Naive B cell (primary cell): ENCODE measurements around the gene MDH1B. TPM values are rescaled to one million over a fixed set of nuclear protein-coding genes. Genes with fewer than 3 reads are reported as not detected.
A peak's percentile ranks its signal among the peaks of the same experiment; 100 is the strongest.

ENCODE experiments used
- ATAC-seq, 2 donors: fragments of 150-1000 bp; cut with Tn5 transposase; 2 replicates each; pipeline ENCODE4 v1.10.0; 2021; ENCODE audit warnings: low read depth in 2 of 2, mild to moderate bottlenecking in 2 of 2, moderate library complexity in 2 of 2
- DNase-seq: peaks from one replicate; pipeline ENCODE4 v3.0.0; 2022
- H3K27ac Mint-ChIP-seq, 6 donors: one replicate each; pipeline ENCODE4 v1.8.0; 2020 to 2022; ENCODE audit warnings: mild to moderate bottlenecking in 6 of 6, mixed read lengths in 6 of 6, moderate library complexity in 5 of 6, inconsistent platforms in 2 of 6
- H3K27me3 Mint-ChIP-seq, 3 donors: one replicate each; pipeline ENCODE4 v1.8.0; 2021 to 2022; ENCODE audit warnings: mixed read lengths in 3 of 3, mild to moderate bottlenecking in 1 of 3
- H3K36me3 Mint-ChIP-seq, 2 donors: one replicate each; pipeline ENCODE4 v1.8.0; 2020 to 2022; ENCODE audit warnings: mixed read lengths in 2 of 2, inconsistent platforms in 1 of 2, mild to moderate bottlenecking in 1 of 2
- H3K4me1 Mint-ChIP-seq, 3 donors: one replicate each; pipeline ENCODE4 v1.8.0; 2020 to 2022; ENCODE audit warnings: mixed read lengths in 3 of 3, inconsistent platforms in 1 of 3, mild to moderate bottlenecking in 1 of 3, moderate library complexity in 1 of 3
- H3K4me3 Mint-ChIP-seq, 8 donors: one replicate each; pipeline ENCODE4 v1.8.0; 2020 to 2022; ENCODE audit warnings: mild to moderate bottlenecking in 8 of 8, mixed read lengths in 8 of 8, moderate library complexity in 8 of 8, inconsistent platforms in 2 of 8
- H3K9me3 Mint-ChIP-seq, 7 donors: one replicate each; pipeline ENCODE4 v1.8.0; 2020 to 2022; ENCODE audit warnings: mixed read lengths in 7 of 7, mild to moderate bottlenecking in 5 of 7, inconsistent platforms in 2 of 7, moderate library complexity in 1 of 7
- polyA plus RNA-seq, 6 donors: library from polyadenylated mRNA; unstranded; fragments of 300-500 nt; fragmentation: Illumina TruSeq; gene quantifications; one replicate each; pipeline ENCODE4 v1.2.3, GENCODE V29; 2021; ENCODE audit warnings: low read depth in 6 of 6

The MDH1B gene
- polyA plus RNA-seq, 6 donors from 2014 or later = not detected

- no peak for ATAC-seq
- H3K4me1 Mint-ChIP-seq = peaks cover 0 to 4% (median 0%) of the 10 kb centered on the region in 3 donors
- peaks cover 19 to 38% (median 22%) of the 10 kb centered on the region in 3 donors for H3K27me3 Mint-ChIP-seq
- no peak overlapping the region for H3K4me3 Mint-ChIP-seq
- no peaks in the 10 kb centered on the region for H3K9me3 Mint-ChIP-seq
- no peaks in the 10 kb centered on the region for H3K36me3 Mint-ChIP-seq
- DNase-seq = no peak
- no peak overlapping the region for H3K27ac Mint-ChIP-seq
Measured at GRCh38 chr2:206700156-206700555, 65.0 kb downstream of the MDH1B start.

- Mint-ChIP-seq H3K4me3 (no peak overlapping the region), H3K27ac (no peak overlapping the region), H3K27me3 (peaks cover 17 to 38% (median 19%) of the 10 kb centered on the region in 3 donors), H3K4me1 (peaks cover 0 to 4% (median 0%) of the 10 kb centered on the region in 3 donors), H3K9me3 (no peaks in the 10 kb centered on the region), H3K36me3 (no peaks in the 10 kb centered on the region)
- no peak for DNase-seq
- no peak for ATAC-seq
Measured at GRCh38 chr2:206698811-206699210, 66.3 kb downstream of the MDH1B start.

DNA sequence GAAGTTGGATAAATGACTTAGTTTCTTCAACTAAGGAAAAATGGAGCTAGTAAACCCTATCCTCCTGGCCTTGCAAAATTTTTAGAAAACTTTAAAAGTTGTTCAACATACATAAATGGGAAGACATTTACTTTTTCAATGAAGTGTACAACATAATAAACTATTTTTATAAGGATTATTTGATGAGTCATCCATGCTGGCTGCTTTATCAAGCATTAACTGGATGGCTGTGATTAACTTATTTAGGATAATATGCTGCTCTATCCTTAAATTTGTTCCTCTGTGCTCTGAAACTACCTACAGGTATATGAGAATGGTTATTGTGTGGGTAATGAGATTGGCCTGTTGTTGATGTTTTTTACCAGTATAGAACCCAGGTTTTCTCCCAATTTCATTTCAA is 68.2 kb downstream of the MDH1B start:
- DNase-seq = no peak
- peaks cover 0 to 4% (median 0%) of the 10 kb centered on the region in 3 donors for H3K4me1 Mint-ChIP-seq
- peaks cover 16 to 33% (median 17%) of the 10 kb centered on the region in 3 donors for H3K27me3 Mint-ChIP-seq

GRCh38 chr2:206693399-206694137 is 71.6 kb downstream of the MDH1B start:
- peak in 1 of 2 donors; percentile 36 for ATAC-seq
- Mint-ChIP-seq H3K4me3 (no peak overlapping the region), H3K4me1 (peaks cover 0 to 4% (median 0%) of the 10 kb centered on the region in 3 donors), H3K27ac (no peak overlapping the region), H3K9me3 (no peaks in the 10 kb centered on the region), H3K27me3 (peaks cover 4 to 29% (median 19%) of the 10 kb centered on the region in 3 donors), H3K36me3 (no peaks in the 10 kb centered on the region)
- DNase-seq = peak; percentile 34

More for the DNA sequence above, 68.2 kb downstream of the MDH1B start:
- H3K36me3 Mint-ChIP-seq = no peaks in the 10 kb centered on the region
- no peak overlapping the region for H3K4me3 Mint-ChIP-seq
- ATAC-seq = no peak
- H3K9me3 Mint-ChIP-seq = no peaks in the 10 kb centered on the region
- H3K27ac Mint-ChIP-seq = no peak overlapping the region

DNA sequence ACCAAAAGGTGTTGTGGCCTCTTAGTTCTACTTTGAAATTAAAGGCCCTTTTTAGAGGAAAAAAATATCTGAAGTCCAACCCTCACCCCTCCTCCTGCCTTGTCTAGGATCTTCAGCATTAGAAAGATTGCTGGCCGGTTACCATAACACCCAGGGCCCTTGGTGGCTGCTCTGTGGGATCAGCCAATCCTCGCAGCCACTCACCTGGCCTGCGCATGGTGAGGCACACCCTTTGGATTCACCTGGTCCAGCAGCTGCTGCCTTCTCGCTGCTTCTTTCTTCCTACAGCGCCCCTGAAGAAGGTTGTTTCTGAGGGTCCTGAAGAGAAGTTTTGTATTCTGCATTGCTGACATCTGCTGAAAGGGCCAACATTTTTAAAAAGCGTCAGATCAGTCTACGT is 72.2 kb downstream of the MDH1B start:
- DNase-seq = no peak
- no peaks in the 10 kb centered on the region for H3K9me3 Mint-ChIP-seq

GRCh38 chr2:206688990-206689389 is 76.1 kb downstream of the MDH1B start:
- Mint-ChIP-seq H3K9me3 (no peaks in the 10 kb centered on the region), H3K27ac (no peak overlapping the region), H3K4me3 (no peak overlapping the region), H3K4me1 (peaks cover 0 to 4% (median 0%) of the 10 kb centered on the region in 3 donors), H3K27me3 (peaks cover 7 to 35% (median 26%) of the 10 kb centered on the region in 3 donors), H3K36me3 (no peaks in the 10 kb centered on the region)
- DNase-seq = no peak
- ATAC-seq = no peak

More for the DNA sequence above, 72.2 kb downstream of the MDH1B start:
- H3K4me3 Mint-ChIP-seq = no peak overlapping the region
- H3K27ac Mint-ChIP-seq = no peak overlapping the region
- H3K4me1 Mint-ChIP-seq = peaks cover 0 to 4% (median 0%) of the 10 kb centered on the region in 3 donors
- H3K36me3 Mint-ChIP-seq = no peaks in the 10 kb centered on the region
- no peak for ATAC-seq
- H3K27me3 Mint-ChIP-seq = peaks cover 4 to 24% (median 19%) of the 10 kb centered on the region in 3 donors

DNA sequence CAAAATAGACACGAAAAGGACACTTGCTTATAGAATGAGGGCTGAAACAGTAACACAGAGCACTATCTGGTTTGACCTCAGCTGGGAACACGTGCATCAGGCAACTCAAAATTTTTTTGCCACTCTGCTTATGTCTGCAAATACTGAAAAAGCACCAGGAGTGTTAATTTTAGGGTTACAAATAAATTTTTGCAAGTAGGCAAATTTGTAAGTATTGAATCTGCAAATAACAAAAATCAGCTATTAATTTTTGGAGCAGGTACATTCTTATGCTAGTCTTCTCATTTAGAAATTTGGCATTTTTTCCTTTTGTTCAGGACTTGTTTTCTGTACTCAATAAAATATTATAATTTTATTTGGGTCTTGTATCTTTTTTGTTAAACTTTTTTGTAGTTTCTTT is 76.7 kb downstream of the MDH1B start:
- Mint-ChIP-seq H3K36me3 (no peaks in the 10 kb centered on the region), H3K4me1 (peaks cover 0 to 4% (median 0%) of the 10 kb centered on the region in 3 donors), H3K27me3 (peaks cover 4 to 33% (median 21%) of the 10 kb centered on the region in 3 donors), H3K27ac (no peak overlapping the region), H3K9me3 (no peaks in the 10 kb centered on the region), H3K4me3 (no peak overlapping the region)
- ATAC-seq (no peak), DNase-seq (no peak)

Other genes starting within 250 kb of the MDH1B start
- not detected for gene FAM237A, start 122.8 kb downstream of the MDH1B start, polyA plus RNA-seq
- gene DYTN, start 46.9 kb downstream of the MDH1B start, polyA plus RNA-seq = not detected
- 10 to 100 TPM; 16.5 to 25.8 (median 22.2) TPM for gene FASTKD2, start 278 bp upstream of the MDH1B start, polyA plus RNA-seq
- gene CPO, start 174.2 kb upstream of the MDH1B start, polyA plus RNA-seq = not detected